Thoracic aorta (tissue), 2 donors: ENCODE measurements around the gene ICA1. TPM values are rescaled to one million over a fixed set of nuclear protein-coding genes. Genes with fewer than 3 reads are reported as not detected.

Source experiments
- ATAC-seq: fragments of 150-250 bp; one replicate; pipeline ENCODE4 v1.8.0; 2017; ENCODE audit warnings: low read depth; ENCODE audit not compliant: insufficient number of reproducible peaks, low FRiP score
- DNase-seq: peaks from one replicate; pipeline ENCODE4 v3.0.0-alpha.2; 2020; ENCODE audit warnings: low spot score
- H3K27ac ChIP-seq, 2 donors: fragments of 200-600 bp; sonication (generic); 1 replicate in 1 of 2; 2 replicates in 1 of 2; pipeline ENCODE4 v1.5.1; 2016; ENCODE audit warnings: mild to moderate bottlenecking in 2 of 2, moderate library complexity in 2 of 2
- H3K27me3 ChIP-seq: fragments of 200-600 bp; sonication (generic); replicated peaks from 2 replicates; pipeline ENCODE4 v1.6.0; 2016; ENCODE audit warnings: mild to moderate bottlenecking; ENCODE audit not compliant: insufficient read depth
- H3K36me3 ChIP-seq: fragments of 200-600 bp; sonication (generic); one replicate; pipeline ENCODE4 v1.5.1; 2016
- H3K4me1 ChIP-seq, 2 donors: fragments of 200-600 bp; sonication (generic); 1 replicate in 1 of 2; 2 replicates in 1 of 2; pipeline versions ENCODE4 v1.5.1 to v1.6.0; 2016; ENCODE audit warnings: low read depth in 2 of 2, mild to moderate bottlenecking in 1 of 2; ENCODE audit not compliant: control insufficient read depth in 1 of 2
- H3K4me3 ChIP-seq: fragments of 200-600 bp; sonication (generic); 2 replicates; pipeline ENCODE4 v1.5.1; 2016; ENCODE audit warnings: mild to moderate bottlenecking
- H3K9me3 ChIP-seq: fragments of 200-600 bp; sonication (generic); 2 replicates; pipeline ENCODE4 v1.5.1; 2016
- CTCF ChIP-seq: fragments of 200-600 bp; sonication (generic); IDR thresholded peaks from one replicate; pipeline ENCODE4 v1.5.1; 2019; ENCODE audit warnings: antibody characterized with exemption
- total RNA-seq, 2 donors: library from RNA; depleted of rRNA; stranded (reverse); fragments of >200 nt; gene quantifications; one replicate each; pipeline versions ENCODE4 v1.1.0 to v1.2.3, GENCODE V29; 2016

Gene ICA1
- total RNA-seq, 2 donors from 2014 or later, result 6.6 to 9.9 TPM

- H3K36me3 ChIP-seq, result no peaks in the 10 kb centered on the region
- H3K27me3 ChIP-seq, result no peaks in the 10 kb centered on the region
- DNase-seq, result no peak
- H3K9me3 ChIP-seq, result no peaks in the 10 kb centered on the region
- H3K27ac ChIP-seq, result no peak overlapping the region
- H3K4me3 ChIP-seq, result no peak overlapping the region
- no peaks in the 10 kb centered on the region for H3K4me1 ChIP-seq
- ATAC-seq, result no peak
- TF ChIP-seq CTCF, result no peak
Measured at GRCh38 chr7:8255680-8256655, 6.0 kb downstream of the ICA1 start.

- H3K4me3 ChIP-seq, result no peak overlapping the region
- DNase-seq (no peak), ATAC-seq (no peak)
- no peak overlapping the region for H3K27ac ChIP-seq
- H3K4me1 ChIP-seq, result no peaks in the 10 kb centered on the region
- H3K27me3 ChIP-seq, result no peaks in the 10 kb centered on the region
- H3K36me3 ChIP-seq, result no peaks in the 10 kb centered on the region
- H3K9me3 ChIP-seq, result no peaks in the 10 kb centered on the region
- TF ChIP-seq CTCF, result no peak
Measured at GRCh38 chr7:8254667-8255066, 7.3 kb downstream of the ICA1 start.

- Histone ChIP-seq H3K4me1 (no peaks in the 10 kb centered on the region), H3K9me3 (no peaks in the 10 kb centered on the region), H3K27me3 (no peaks in the 10 kb centered on the region), H3K27ac (no peak overlapping the region), H3K4me3 (no peak overlapping the region), H3K36me3 (no peaks in the 10 kb centered on the region)
- no peak for TF ChIP-seq CTCF
- ATAC-seq (no peak), DNase-seq (no peak)
Measured at GRCh38 chr7:8254215-8254614, 7.8 kb downstream of the ICA1 start.

GRCh38 chr7:8251195-8251594, 10.8 kb downstream of the ICA1 start:
- H3K27me3 ChIP-seq, result no peaks in the 10 kb centered on the region
- no peaks in the 10 kb centered on the region for H3K4me1 ChIP-seq
- no peak for ATAC-seq
- no peak for DNase-seq
- H3K4me3 ChIP-seq, result no peak overlapping the region
- no peaks in the 10 kb centered on the region for H3K9me3 ChIP-seq
- no peak for TF ChIP-seq CTCF
- no peak overlapping the region for H3K27ac ChIP-seq
- no peaks in the 10 kb centered on the region for H3K36me3 ChIP-seq

- Histone ChIP-seq H3K36me3 (no peaks in the 10 kb centered on the region), H3K4me1 (no peaks in the 10 kb centered on the region), H3K9me3 (no peaks in the 10 kb centered on the region), H3K27ac (no peak overlapping the region), H3K4me3 (no peak overlapping the region), H3K27me3 (no peaks in the 10 kb centered on the region)
- DNase-seq, result no peak
- no peak for ATAC-seq
- TF ChIP-seq CTCF, result no peak
Measured at GRCh38 chr7:8250547-8250946, 11.4 kb downstream of the ICA1 start.
